Fibroblast of mammary gland (primary cell): ENCODE data around the gene NFYA.

Source experiments
- DNase-seq: peaks from one replicate; pipeline ENCODE4 v3.0.0-alpha.2; 2010; ENCODE audit warnings: low read depth
- H3K4me3 ChIP-seq: 2 replicates; pipeline ENCODE4 v1.5.1; 2011; ENCODE audit warnings: low read depth, mild to moderate bottlenecking, low read length, moderate library complexity; ENCODE audit not compliant: control insufficient read depth
- TF ChIP-seq, protein P1 (sequence below): conservative IDR thresholded peaks from 2 replicates; pipeline ENCODE4 v1.5.1; 2011; ENCODE audit warnings: low read depth, low read length, inconsistent platforms; ENCODE audit not compliant: control insufficient read depth, insufficient read depth

The NFYA gene

GRCh38 chr6:41050536-41050935 lies 22.2 kb upstream of the NFYA start:
- H3K4me3 ChIP-seq: no peak overlapping the region
- no peak for DNase-seq
- TF ChIP-seq, protein P1, sequence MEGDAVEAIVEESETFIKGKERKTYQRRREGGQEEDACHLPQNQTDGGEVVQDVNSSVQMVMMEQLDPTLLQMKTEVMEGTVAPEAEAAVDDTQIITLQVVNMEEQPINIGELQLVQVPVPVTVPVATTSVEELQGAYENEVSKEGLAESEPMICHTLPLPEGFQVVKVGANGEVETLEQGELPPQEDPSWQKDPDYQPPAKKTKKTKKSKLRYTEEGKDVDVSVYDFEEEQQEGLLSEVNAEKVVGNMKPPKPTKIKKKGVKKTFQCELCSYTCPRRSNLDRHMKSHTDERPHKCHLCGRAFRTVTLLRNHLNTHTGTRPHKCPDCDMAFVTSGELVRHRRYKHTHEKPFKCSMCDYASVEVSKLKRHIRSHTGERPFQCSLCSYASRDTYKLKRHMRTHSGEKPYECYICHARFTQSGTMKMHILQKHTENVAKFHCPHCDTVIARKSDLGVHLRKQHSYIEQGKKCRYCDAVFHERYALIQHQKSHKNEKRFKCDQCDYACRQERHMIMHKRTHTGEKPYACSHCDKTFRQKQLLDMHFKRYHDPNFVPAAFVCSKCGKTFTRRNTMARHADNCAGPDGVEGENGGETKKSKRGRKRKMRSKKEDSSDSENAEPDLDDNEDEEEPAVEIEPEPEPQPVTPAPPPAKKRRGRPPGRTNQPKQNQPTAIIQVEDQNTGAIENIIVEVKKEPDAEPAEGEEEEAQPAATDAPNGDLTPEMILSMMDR: no peak

- no peak overlapping the region for H3K4me3 ChIP-seq
- no peak for DNase-seq
- TF ChIP-seq, protein P1: no peak
Measured at GRCh38 chr6:41051873-41052272, 20.9 kb upstream of the NFYA start.

GRCh38 chr6:41053041-41053440 lies 19.7 kb upstream of the NFYA start, which contains the start of gene APOBEC2:
TSS of gene APOBEC2 (plus strand) at chr6:41053202. CDS start at chr6:41053348, 146 bp downstream.
- DNase-seq: no peak
- TF ChIP-seq, protein P1: no peak
- no peak within 1 kb of the TSS for H3K4me3 ChIP-seq

- DNase-seq: no peak
- no peak overlapping the region for H3K4me3 ChIP-seq
- TF ChIP-seq, protein P1: no peak
Measured at GRCh38 chr6:41054511-41054910, 18.3 kb upstream of the NFYA start.

DNA sequence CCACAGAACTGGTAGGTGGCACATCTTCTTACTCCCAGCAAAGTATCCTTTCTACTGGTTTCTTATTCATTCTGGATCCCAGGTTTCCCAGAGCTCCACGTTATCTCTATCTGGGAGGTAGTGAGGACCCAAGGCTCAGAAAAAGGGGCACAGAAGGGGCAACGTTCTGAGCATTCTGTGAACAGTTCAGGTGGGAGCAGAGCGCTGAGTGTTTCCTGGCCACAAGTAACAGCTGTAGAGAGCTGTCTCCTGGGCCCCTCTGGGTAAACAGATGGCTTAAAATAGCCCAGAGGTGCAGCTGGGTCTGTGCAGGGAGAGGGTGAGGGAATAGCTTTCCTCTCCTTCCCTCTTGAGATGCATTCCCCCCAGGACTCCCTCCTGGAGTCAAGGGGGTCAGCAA lies 17.6 kb upstream of the NFYA start:
- TF ChIP-seq, protein P1: no peak
- H3K4me3 ChIP-seq: no peak overlapping the region
- DNase-seq: no peak

- no peak overlapping the region for H3K4me3 ChIP-seq
- no peak for DNase-seq
- TF ChIP-seq, protein P1: no peak
Measured at GRCh38 chr6:41056768-41057490, 15.8 kb upstream of the NFYA start.

GRCh38 chr6:41058783-41059181 lies 14.0 kb upstream of the NFYA start:
- DNase-seq: no peak
- TF ChIP-seq, protein P1: no peak
- no peak overlapping the region for H3K4me3 ChIP-seq
